Gastroesophageal sphincter (tissue), 4 donors: ENCODE data around the gene MADD. TPM values are rescaled to one million over a fixed set of nuclear protein-coding genes. Genes with fewer than 3 reads are reported as not detected.

ENCODE experiments used
- ATAC-seq: fragments of 150-250 bp; one replicate; pipeline ENCODE4 v1.9.1; 2016; ENCODE audit warnings: mild to moderate bottlenecking, moderate library complexity
- H3K27ac ChIP-seq, 4 donors: fragments of 200-600 bp; sonication (generic) in 3 of 4; 1 replicate in 3 of 4; 2 replicates in 1 of 4; pipeline ENCODE4 v1.5.1; 2016 to 2019
- H3K27me3 ChIP-seq: fragments of 200-600 bp; sonication (generic); one replicate; pipeline ENCODE4 v1.5.1; 2019
- H3K36me3 ChIP-seq, 2 donors: fragments of 200-600 bp; sonication (generic); one replicate each; pipeline ENCODE4 v1.5.1; 2019; ENCODE audit warnings: control low read depth in 1 of 2
- H3K4me1 ChIP-seq, 3 donors: fragments of 200-600 bp; sonication (generic); 1 replicate in 2 of 3; 2 replicates in 1 of 3; pipeline ENCODE4 v1.5.1; 2016 to 2019; ENCODE audit warnings: control low read depth in 2 of 3
- H3K4me3 ChIP-seq, 2 donors: fragments of 200-600 bp; sonication (generic); one replicate each; pipeline ENCODE4 v1.5.1; 2019; ENCODE audit warnings: mild to moderate bottlenecking in 1 of 2, moderate library complexity in 1 of 2
- H3K9me3 ChIP-seq, 3 donors: fragments of 200-600 bp; sonication (generic); one replicate each; pipeline ENCODE4 v1.5.1; 2017 to 2019; ENCODE audit warnings: control low read depth in 2 of 3
- EP300 ChIP-seq: sonication (generic); formaldehyde crosslinking; IDR thresholded peaks from one replicate; pipeline ENCODE4 v1.6.1; 2017; ENCODE audit warnings: antibody characterized with exemption, mild to moderate bottlenecking
- POLR2A ChIP-seq, 2 donors: fragments of 450-650 bp; IDR thresholded peaks; one replicate each; pipeline ENCODE4 v1.6.1; 2017; ENCODE audit warnings: antibody characterized with exemption in 2 of 2, mild to moderate bottlenecking in 2 of 2, moderate library complexity in 1 of 2
- POLR2AphosphoS5 ChIP-seq: sonication (generic); formaldehyde crosslinking; IDR thresholded peaks from one replicate; pipeline ENCODE4 v1.6.1; 2017; ENCODE audit warnings: antibody characterized with exemption
- WGBS, 2 donors: methylation state at CpG; one replicate each; pipeline ENCODE4 v1.1.5; 2018; ENCODE audit warnings: low coverage in 1 of 2; 5-methylcytosine and 5-hydroxymethylcytosine counted together
- total RNA-seq, 4 donors: library from RNA; depleted of rRNA; stranded (reverse); fragments of >200 nt; gene quantifications; one replicate each; pipeline ENCODE4 v1.1.0, GENCODE V29; 2016
- TF ChIP-seq, protein P1 (sequence below), 4 experiments: fragments of 200-600 bp in 2 of 4; fragments of 450-650 bp in 2 of 4; sonication (generic) in 1 of 4; IDR thresholded peaks; one replicate each; pipeline ENCODE4 v1.5.1; 2017 to 2019; ENCODE audit warnings: antibody characterized with exemption in 4 of 4, mild to moderate bottlenecking in 2 of 4, moderate library complexity in 2 of 4

The MADD gene
- total RNA-seq, 4 donors from 2014 or later: 23.7 to 33.9 (median 29.4) TPM

DNA sequence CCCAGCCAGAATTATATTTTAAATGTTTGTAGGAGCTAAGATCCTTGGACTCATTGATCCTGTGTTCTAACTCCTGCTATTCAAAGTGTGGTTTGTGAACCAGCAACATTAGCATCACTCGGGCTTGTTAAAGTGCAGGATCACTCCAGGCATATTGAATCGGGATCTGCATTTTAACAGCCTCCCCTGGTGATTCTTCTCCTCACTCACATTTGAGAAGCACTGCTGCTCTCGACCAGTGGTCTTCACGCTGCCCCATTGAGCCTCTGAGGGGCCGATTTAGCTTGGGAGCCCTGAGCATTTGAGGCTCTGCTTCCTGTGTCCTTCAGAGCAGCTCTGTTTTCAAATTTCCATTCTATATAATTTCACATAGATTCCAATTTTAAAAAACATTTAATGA is 10.9 kb downstream of the MADD start:
- Histone ChIP-seq H3K27ac (no peak overlapping the region), H3K4me1 (peaks cover 0 to 4% (median 0%) of the 10 kb centered on the region in 3 donors), H3K27me3 (no peaks in the 10 kb centered on the region), H3K36me3 (peaks cover 0 to 100% of the 10 kb centered on the region in 2 donors), H3K9me3 (no peaks in the 10 kb centered on the region), H3K4me3 (no peak overlapping the region)
- ATAC-seq: no peak
- WGBS, 2 donors: 59 to 81% methylated on average over 3 to 5 of the region's 5 CpGs
- TF ChIP-seq, protein P1, sequence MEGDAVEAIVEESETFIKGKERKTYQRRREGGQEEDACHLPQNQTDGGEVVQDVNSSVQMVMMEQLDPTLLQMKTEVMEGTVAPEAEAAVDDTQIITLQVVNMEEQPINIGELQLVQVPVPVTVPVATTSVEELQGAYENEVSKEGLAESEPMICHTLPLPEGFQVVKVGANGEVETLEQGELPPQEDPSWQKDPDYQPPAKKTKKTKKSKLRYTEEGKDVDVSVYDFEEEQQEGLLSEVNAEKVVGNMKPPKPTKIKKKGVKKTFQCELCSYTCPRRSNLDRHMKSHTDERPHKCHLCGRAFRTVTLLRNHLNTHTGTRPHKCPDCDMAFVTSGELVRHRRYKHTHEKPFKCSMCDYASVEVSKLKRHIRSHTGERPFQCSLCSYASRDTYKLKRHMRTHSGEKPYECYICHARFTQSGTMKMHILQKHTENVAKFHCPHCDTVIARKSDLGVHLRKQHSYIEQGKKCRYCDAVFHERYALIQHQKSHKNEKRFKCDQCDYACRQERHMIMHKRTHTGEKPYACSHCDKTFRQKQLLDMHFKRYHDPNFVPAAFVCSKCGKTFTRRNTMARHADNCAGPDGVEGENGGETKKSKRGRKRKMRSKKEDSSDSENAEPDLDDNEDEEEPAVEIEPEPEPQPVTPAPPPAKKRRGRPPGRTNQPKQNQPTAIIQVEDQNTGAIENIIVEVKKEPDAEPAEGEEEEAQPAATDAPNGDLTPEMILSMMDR (IDR thresholded peaks at IDR 0.05): no peak
- TF ChIP-seq EP300 (no peak), POLR2A (IDR thresholded peaks at IDR 0.05) (no peak), POLR2AphosphoS5 (no peak)

DNA sequence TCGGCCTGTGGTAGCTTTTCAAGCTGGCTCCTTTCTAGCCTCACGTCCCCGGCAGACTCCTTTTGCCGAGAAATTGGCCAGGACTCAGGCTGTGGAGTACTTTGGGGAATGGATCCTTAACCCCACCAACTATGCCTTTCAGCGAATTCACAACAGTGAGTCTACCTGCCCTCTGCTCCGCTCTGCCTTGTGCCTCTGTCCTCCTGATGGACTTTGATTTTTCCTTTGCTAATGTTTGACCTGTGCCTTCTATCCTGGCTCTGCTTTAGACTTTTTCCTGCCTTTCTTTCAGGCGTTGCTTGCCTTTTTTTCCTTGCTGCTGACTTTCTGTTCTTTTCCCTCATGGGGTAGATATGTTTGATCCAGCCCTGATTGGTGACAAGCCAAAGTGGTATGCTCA is 12.5 kb downstream of the MADD start:
- WGBS, 2 donors: 89 to 93% methylated on average over 5 to 7 of the region's 7 CpGs
- H3K27ac ChIP-seq: no peak overlapping the region
- peaks cover 0 to 100% of the 10 kb centered on the region in 2 donors for H3K36me3 ChIP-seq
- H3K27me3 ChIP-seq: no peaks in the 10 kb centered on the region
- no peaks in the 10 kb centered on the region for H3K4me1 ChIP-seq
- no peak for ATAC-seq
- no peak for TF ChIP-seq POLR2A (IDR thresholded peaks at IDR 0.05)
- TF ChIP-seq EP300: no peak
- no peak for TF ChIP-seq POLR2AphosphoS5
- TF ChIP-seq, protein P1 (IDR thresholded peaks at IDR 0.05): no peak
- no peaks in the 10 kb centered on the region for H3K9me3 ChIP-seq
- no peak overlapping the region for H3K4me3 ChIP-seq

DNA sequence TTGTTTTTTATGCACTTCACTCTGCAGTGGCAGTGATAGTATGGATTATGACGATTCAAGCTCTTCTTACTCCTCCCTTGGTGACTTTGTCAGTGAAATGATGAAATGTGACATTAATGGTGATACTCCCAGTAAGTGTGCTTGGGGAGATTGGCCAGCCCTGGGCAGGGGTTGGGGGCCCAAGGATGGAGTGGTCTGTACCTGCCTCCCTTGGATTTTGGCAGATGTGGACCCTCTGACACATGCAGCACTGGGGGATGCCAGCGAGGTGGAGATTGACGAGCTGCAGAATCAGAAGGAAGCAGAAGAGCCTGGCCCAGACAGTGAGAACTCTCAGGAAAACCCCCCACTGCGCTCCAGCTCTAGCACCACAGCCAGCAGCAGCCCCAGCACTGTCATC is 14.2 kb downstream of the MADD start:
- no peaks in the 10 kb centered on the region for H3K27me3 ChIP-seq
- H3K4me1 ChIP-seq: no peaks in the 10 kb centered on the region
- H3K27ac ChIP-seq: no peak overlapping the region
- no peak for ATAC-seq
- TF ChIP-seq EP300: no peak
- TF ChIP-seq POLR2A (IDR thresholded peaks at IDR 0.05): no peak
- no peak for TF ChIP-seq POLR2AphosphoS5
- TF ChIP-seq, protein P1 (IDR thresholded peaks at IDR 0.05): no peak
- no peak overlapping the region for H3K4me3 ChIP-seq
- WGBS, 2 donors: 87 to 90% methylated on average over 2 to 4 of the region's 4 CpGs
- no peaks in the 10 kb centered on the region for H3K9me3 ChIP-seq
- H3K36me3 ChIP-seq: peaks cover 0 to 100% of the 10 kb centered on the region in 2 donors

DNA sequence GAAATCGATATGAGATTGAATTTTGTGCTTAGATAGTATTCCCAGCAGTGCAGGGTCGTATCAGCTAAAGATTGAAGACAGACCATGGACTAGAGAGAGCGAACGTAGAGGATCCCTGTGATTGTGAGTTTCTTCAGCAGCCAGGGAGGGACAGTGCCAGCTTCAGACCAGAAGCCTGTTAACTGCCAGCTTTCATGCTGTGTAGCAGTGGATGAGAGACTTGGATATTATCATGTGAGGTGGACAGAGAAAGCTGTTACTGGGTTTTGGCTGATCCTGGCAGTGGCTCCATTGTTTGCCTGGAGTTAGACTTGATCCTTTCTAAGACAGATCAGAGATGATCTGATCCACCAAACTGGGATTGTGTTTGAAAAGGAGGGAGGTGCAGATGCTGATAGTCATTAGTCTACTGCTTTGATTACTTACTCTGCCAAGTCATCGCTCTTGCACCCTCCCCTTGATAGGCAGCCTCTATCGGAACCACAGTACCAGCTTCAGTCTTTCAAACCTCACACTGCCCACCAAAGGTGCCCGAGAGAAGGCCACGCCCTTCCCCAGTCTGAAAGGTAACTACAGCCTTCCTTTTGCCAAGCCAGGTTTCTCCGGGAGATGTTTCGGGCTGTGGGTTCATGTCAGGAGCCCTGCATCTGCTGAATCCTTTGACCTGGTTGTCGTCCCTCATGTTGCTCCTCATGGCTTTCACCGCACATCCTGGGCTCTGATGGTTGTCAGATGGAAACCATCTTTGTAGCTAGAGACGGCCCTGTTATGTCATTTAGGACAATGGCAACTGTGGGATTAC is 16.2 kb downstream of the MADD start:
- Histone ChIP-seq H3K4me3 (no peak overlapping the region), H3K4me1 (no peaks in the 10 kb centered on the region), H3K9me3 (no peaks in the 10 kb centered on the region), H3K36me3 (peaks cover 0 to 100% of the 10 kb centered on the region in 2 donors), H3K27ac (no peak overlapping the region), H3K27me3 (no peaks in the 10 kb centered on the region)
- 89 to 98% methylated on average over 9 to 11 of the region's 13 CpGs for WGBS, 2 donors
- ATAC-seq: no peak
- TF ChIP-seq, protein P1 (IDR thresholded peaks at IDR 0.05): no peak
- TF ChIP-seq EP300 (no peak), POLR2A (IDR thresholded peaks at IDR 0.05) (no peak), POLR2AphosphoS5 (no peak)

DNA sequence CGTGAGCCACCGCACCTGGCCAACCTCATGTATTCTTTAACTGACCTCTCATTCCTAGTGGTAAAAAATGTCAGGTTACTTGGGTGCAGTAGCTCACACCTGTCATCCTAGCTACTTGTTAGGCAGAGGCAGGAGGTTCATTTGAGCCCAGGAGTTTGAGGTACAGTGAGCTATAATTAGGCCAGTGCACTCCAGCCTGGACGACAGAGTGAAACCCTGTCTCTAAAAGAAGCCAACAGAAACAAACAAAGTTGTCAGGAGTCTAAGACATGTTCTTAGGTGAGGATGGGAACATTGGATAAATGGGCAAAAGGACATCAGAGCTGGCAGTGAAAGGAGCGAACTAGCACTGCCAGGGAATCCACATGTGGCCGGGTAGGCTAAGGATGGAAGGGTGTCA is 18.1 kb downstream of the MADD start:
- H3K27me3 ChIP-seq: no peaks in the 10 kb centered on the region
- H3K4me1 ChIP-seq: no peaks in the 10 kb centered on the region
- H3K27ac ChIP-seq: no peak overlapping the region
- H3K9me3 ChIP-seq: no peaks in the 10 kb centered on the region
- no peak for ATAC-seq
- 81 to 93% methylated on average over 3 to 5 of the region's 5 CpGs for WGBS, 2 donors
- TF ChIP-seq POLR2A (IDR thresholded peaks at IDR 0.05) (no peak), EP300 (no peak), POLR2AphosphoS5 (no peak)
- TF ChIP-seq, protein P1 (IDR thresholded peaks at IDR 0.05): no peak
- H3K4me3 ChIP-seq: no peak overlapping the region
- H3K36me3 ChIP-seq: peaks cover 0 to 100% of the 10 kb centered on the region in 2 donors
